ENCODE measurements around the gene CD46.

- TF ChIP-seq CTCF (IDR thresholded peaks at IDR 0.05) (no peak), POLR2A (IDR thresholded peaks at IDR 0.05) (no peak)
Measured at GRCh38 chr1:207798847-207799246, 47.0 kb downstream of the CD46 start.

Measured in heart left ventricle (tissue), 13 donors.